ENCODE measurements around the gene ADGRG6.

DNA sequence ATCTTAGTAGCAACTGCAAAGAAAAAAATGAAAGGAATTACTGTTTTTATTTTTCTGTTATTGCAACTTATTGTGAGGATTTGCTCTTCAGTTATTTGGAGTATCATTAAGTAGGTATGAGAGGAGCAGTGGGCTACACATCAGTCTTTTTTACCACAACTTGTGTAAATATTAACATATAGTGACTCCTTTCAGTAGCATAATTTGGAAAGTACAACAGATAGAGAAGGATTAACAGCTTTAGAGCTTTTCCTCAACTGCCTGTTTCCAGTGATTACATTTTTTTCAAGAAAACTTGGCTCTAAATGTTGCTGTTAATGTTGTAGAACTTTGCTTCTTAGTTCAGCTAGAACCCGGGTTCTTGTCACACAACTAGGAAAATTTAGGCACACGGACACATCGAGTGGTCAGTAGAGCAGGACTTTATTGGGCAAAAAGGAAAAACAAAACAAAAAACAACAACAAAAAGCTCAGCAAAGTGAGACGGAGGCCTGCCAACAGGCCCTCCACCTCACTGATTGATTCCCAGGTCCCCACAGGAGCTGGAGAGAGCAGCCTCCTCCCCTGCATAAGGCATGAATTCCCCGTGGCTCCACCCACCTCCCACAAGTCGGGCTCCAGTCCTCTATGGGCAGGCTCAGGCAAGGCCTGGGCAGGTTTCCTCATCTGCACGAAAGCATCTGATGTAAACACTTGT, 75.1 kb downstream of the ADGRG6 start:
- no peak for TF ChIP-seq POLR2AphosphoS5 (IDR thresholded peaks at IDR 0.05)
- TF ChIP-seq, protein P1, sequence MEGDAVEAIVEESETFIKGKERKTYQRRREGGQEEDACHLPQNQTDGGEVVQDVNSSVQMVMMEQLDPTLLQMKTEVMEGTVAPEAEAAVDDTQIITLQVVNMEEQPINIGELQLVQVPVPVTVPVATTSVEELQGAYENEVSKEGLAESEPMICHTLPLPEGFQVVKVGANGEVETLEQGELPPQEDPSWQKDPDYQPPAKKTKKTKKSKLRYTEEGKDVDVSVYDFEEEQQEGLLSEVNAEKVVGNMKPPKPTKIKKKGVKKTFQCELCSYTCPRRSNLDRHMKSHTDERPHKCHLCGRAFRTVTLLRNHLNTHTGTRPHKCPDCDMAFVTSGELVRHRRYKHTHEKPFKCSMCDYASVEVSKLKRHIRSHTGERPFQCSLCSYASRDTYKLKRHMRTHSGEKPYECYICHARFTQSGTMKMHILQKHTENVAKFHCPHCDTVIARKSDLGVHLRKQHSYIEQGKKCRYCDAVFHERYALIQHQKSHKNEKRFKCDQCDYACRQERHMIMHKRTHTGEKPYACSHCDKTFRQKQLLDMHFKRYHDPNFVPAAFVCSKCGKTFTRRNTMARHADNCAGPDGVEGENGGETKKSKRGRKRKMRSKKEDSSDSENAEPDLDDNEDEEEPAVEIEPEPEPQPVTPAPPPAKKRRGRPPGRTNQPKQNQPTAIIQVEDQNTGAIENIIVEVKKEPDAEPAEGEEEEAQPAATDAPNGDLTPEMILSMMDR (IDR thresholded peaks at IDR 0.05 in 8 of 11, conservative IDR thresholded peaks at IDR 0.05 in 3 of 11) = no peak
